ENCODE measurements around the gene TUNAR.

- no peak for TF ChIP-seq CTCF (IDR thresholded peaks at IDR 0.05 in 4 of 5, conservative IDR thresholded peaks at IDR 0.05 in 1 of 5)
- no peak for TF ChIP-seq POLR2A (IDR thresholded peaks at IDR 0.05)
Measured at GRCh38 chr14:95875831-95876760, 536 bp upstream of the TUNAR start.

Data from gastrocnemius medialis (tissue), 4 donors.